ENCODE measurements around the gene ZDHHC11B.

GRCh38 chr5:669842-670395 lies 114.6 kb downstream of the ZDHHC11B start:
- no peak for TF ChIP-seq POLR2A (IDR thresholded peaks at IDR 0.05)
- TF ChIP-seq, protein P1, sequence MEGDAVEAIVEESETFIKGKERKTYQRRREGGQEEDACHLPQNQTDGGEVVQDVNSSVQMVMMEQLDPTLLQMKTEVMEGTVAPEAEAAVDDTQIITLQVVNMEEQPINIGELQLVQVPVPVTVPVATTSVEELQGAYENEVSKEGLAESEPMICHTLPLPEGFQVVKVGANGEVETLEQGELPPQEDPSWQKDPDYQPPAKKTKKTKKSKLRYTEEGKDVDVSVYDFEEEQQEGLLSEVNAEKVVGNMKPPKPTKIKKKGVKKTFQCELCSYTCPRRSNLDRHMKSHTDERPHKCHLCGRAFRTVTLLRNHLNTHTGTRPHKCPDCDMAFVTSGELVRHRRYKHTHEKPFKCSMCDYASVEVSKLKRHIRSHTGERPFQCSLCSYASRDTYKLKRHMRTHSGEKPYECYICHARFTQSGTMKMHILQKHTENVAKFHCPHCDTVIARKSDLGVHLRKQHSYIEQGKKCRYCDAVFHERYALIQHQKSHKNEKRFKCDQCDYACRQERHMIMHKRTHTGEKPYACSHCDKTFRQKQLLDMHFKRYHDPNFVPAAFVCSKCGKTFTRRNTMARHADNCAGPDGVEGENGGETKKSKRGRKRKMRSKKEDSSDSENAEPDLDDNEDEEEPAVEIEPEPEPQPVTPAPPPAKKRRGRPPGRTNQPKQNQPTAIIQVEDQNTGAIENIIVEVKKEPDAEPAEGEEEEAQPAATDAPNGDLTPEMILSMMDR (IDR thresholded peaks at IDR 0.05): no peak
